ENCODE measurements around the gene HSPA12B. TPM values are rescaled to one million over a fixed set of nuclear protein-coding genes. Genes with fewer than 3 reads are reported as not detected.

The HSPA12B gene
- total and polyA plus RNA-seq, 9 of the 15 experiments (the other 6 are each of a cell fraction or from before 2014, with no cell fraction given), result 0.03 to 0.07 TPM; not detected in 7

GRCh38 chr20:3785240-3786125 is 53.0 kb downstream of the HSPA12B start (continued):
- TF ChIP-seq ATF7 (IDR thresholded peaks at IDR 0.05) (no peak), HDAC6 (IDR thresholded peaks at IDR 0.05; ENCODE audit: low read depth, low read length) (no peak), FOXM1 (IDR thresholded peaks at IDR 0.05; ENCODE audit: low read depth) (no peak), FOXM1 (CRISPR knock-in tag; IDR thresholded peaks at IDR 0.05; ENCODE audit: low read depth) (peak; percentile 63; the same call in 1 of the 2 replicates), CTBP1 (IDR thresholded peaks at IDR 0.05; ENCODE audit: borderline replicate concordance) (peak; percentile 43; the same call in 1 of the 2 replicates), RHOXF2B (CRISPR knock-in tag; conservative IDR thresholded peaks at IDR 0.05) (no peak), CBFB (CRISPR knock-in tag; IDR thresholded peaks at IDR 0.05) (no peak), TAL1 (IDR thresholded peaks at IDR 0.05) (no peak), DLX4 (CRISPR knock-in tag; IDR thresholded peaks at IDR 0.05) (no peak), ZBTB33 (CRISPR knock-in tag; IDR thresholded peaks at IDR 0.05) (0 out of 2 replicates have a peak, but pooled peaks have one; percentile 8), ZBTB11 (CRISPR knock-in tag; IDR thresholded peaks at IDR 0.05) (no peak), KAT7 (CRISPR knock-in tag; IDR thresholded peaks at IDR 0.05; ENCODE audit: borderline replicate concordance) (no peak), NBN (IDR thresholded peaks at IDR 0.05; ENCODE audit: low read depth) (no peak), FOXO4 (CRISPR knock-in tag; IDR thresholded peaks at IDR 0.05) (no peak), CREBBP (IDR thresholded peaks at IDR 0.05; ENCODE audit: low read depth, low read length) (no peak), CREB1 (IDR thresholded peaks at IDR 0.05) (peak; percentile 49; the same call in 1 of the 2 replicates), CREB1 (CRISPR knock-in tag; IDR thresholded peaks at IDR 0.05) (peak; percentile 30; the same call in 1 of the 2 replicates), CEBPG (CRISPR knock-in tag; IDR thresholded peaks at IDR 0.05) (peak; percentile 37; the same call in 1 of the 2 replicates), CEBPG (tag; conservative IDR thresholded peaks at IDR 0.05 in 1 of 2, IDR thresholded peaks at IDR 0.05 in 1 of 2) (no peak), ZNF184 (CRISPR knock-in tag; IDR thresholded peaks at IDR 0.05) (no peak), POLR2H (tag; IDR thresholded peaks at IDR 0.05; ENCODE audit: low read depth) (no peak)

Measured in K562 (cell line).